Activated T-cell treated with anti-CD3 and anti-CD28 coated beads, Interleukin-2, amount 50 U/mL, for 1 hour (primary cell): Measurements from ENCODE around the gene ATXN3.

Experiments used
- DNase-seq: peaks from one replicate; pipeline ENCODE4 v3.0.0-alpha.2; 2020

ATXN3 gene

DNA sequence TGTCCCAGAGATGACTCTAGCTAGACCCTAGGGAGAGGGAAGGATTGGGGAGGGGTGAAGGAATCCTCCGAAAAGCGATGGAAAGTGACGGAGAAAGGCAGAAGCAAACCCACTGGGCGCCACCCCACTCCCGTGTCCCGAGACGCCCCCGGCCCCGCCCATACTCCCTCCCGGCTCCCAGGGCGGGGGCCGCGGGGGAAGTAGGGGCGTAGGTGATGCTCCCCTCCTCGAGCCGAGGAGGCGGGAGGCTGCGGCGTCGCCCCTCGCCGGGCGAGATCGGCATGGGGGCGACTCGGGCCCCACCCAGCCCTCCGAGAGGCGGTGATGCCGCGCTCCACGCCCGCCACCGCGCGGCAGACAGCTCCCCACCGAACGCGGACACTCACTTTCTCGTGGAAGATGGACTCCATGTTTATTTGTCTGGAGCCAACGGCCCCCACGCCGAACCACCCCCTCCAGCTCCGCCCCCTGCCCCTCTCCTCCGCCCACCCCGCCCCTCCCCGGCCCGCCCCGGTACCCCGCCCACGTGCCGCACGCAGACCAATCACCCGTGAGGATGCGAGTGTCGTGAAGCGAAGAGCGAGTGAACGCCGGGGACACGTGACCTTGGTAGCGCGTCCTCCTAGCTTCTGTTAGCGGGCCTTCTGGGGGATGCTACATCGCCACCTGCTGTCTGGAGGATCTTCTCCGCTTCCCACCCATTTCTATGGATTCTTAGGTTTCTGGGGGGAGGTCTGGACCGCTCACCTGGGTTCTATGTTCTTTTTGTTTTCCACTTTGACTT, at the start of gene ATXN3:
Gene ATXN3, minus strand, starts transcription at position 440 of the 784 bp plus-strand sequence. Its CDS starts 30 bp downstream, at position 410.
- DNase-seq = peak; percentile 90

- no peak for DNase-seq
Observed at GRCh38 chr14:92154283-92154942, 48.0 kb upstream of the ATXN3 start.

DNA sequence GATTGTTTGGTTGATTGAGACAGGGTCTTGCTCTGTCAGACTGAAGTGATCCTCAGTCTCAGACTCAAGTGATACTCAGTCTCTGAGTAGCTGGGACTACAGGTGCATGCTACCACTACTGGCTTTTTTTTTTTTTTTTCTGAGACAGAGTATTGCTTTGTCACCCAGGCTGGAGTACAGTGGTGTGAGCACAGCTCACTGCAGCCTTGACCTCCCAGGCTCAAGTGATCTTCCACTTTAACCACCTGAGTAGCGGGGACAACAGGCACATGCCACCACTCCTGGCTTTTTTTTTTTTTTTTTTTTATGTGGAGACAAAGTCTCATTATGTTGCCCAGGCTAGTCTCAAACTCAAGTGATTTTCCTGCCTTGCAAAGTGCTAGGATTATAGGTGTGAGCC, 47.2 kb upstream of the ATXN3 start:
- DNase-seq = no peak

DNA sequence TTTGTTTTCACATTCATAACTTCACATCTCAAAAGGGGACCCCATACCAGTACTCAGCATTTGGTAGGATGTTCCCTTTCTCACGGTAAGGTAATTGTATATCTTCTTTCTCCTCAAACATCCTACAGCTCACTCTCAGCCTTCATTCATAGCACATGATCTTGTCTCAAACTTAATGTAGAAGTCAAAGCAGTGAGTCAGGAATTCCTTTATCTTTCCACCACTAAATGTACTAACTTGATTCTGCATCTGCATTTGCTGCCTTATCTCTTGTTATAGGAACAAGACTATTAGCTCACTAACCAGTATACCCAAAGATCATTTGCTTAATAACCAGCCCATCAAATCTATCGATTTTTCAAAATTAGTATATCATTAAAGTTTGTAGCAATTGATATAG, 38.3 kb upstream of the ATXN3 start:
- DNase-seq = no peak

DNA sequence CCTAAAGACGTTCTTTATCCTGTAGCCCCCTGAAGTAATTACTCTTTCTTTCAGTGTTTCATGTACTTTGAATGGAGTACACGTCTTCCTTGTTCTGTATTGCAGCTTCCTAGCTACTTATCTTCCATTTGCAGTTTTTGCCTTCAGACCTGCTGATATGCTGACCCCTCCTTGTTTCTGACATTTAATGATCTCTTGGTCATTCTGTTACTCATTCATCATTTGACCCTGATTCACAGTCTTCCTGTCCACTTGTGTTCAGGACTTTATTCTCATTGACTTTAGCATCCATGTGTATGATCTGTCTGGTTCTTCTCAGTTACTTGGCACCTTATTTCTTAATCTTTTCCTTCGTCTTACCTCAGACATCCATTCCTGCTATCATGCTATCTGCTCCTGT, 37.6 kb upstream of the ATXN3 start:
- DNase-seq = no peak

DNA sequence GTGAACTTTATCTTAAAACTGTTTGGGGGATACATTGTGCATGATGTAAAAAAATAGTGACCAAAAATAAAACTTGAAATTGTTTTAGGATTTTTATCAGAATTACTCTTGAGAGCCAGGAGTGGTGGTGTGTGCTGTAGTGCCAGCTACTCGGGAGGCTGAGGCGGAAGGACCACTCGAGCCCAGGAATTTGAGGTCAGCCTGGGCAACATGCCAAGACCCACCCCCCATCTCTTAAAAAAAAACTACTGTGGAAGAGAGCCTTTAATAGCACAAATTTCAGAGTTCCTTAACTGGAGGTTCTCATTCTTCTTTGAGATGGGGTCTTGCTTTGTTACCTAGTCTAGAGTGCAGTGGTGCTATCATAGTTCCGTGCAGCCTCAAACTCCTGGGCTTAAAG, 36.9 kb upstream of the ATXN3 start:
- DNase-seq = no peak

GRCh38 chr14:92135269-92135668, 28.9 kb upstream of the ATXN3 start:
- DNase-seq = no peak

DNA sequence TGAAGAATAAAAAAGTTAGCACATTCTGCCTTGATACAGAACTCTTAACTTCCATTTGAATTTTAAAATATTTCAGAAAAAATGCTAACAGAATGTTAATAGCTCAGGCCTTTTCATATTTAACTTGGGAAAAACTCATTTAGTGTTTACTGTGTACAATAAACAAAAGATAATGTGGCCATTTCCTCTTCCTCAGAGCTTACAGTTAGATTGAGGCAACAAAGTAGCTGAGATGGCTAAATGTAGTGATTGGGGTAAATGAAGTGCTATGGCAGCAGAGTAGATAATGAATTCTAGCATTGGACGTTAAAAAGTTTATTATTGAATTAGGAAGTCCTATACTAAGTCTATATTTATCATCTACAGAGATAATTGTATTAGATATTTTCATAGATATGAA, 28.1 kb upstream of the ATXN3 start:
- DNase-seq = no peak

GRCh38 chr14:92122761-92123160, 16.4 kb upstream of the ATXN3 start:
- DNase-seq = no peak

- DNase-seq = no peak
Observed at GRCh38 chr14:92122351-92122677, 15.9 kb upstream of the ATXN3 start.

DNA sequence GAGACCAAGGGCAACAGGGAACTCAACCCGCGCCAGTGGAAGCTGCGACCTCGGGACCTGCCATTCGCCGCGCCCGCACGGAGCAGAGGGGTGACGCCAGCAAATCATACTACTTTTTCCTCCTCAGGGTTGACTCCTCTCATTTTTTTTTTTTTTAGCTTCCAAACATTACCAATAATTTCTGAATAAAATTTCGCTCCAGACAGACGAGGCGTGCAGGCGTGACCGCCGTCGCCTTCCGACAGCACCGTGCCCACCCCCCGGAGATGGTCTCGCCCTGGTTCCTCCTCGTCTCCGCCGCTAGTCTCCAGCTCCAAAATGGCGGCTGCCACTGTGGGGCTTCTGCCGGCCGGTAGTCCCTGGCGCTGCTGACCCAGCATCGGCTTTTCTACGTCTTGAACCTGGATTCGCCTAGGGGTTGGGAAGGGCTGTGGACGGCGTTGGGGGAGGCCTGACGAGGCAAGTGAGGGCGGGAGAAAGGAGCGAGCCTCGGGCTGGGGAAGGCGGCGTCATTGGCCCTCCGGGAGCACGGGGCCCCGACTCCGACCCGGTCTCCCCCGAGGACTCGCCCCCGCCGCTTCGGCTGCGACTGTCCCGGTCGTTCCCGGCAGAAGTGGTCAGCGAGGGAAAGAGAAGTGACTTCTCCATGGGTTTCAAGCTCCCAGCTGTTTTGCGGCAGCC, 15.4 kb upstream of the ATXN3 start, which contains the start of the genes CPSF2 and NDUFB1:
Gene CPSF2, plus strand, starts transcription at position 300 of the 681 bp plus-strand sequence. CDS start 9,016 bp downstream, outside the sequence.
Gene NDUFB1, minus strand, starts transcription at position 37 of the 681 bp plus-strand sequence. CDS start 4,069 bp downstream, outside the sequence.
- DNase-seq = peak; percentile 86

DNA sequence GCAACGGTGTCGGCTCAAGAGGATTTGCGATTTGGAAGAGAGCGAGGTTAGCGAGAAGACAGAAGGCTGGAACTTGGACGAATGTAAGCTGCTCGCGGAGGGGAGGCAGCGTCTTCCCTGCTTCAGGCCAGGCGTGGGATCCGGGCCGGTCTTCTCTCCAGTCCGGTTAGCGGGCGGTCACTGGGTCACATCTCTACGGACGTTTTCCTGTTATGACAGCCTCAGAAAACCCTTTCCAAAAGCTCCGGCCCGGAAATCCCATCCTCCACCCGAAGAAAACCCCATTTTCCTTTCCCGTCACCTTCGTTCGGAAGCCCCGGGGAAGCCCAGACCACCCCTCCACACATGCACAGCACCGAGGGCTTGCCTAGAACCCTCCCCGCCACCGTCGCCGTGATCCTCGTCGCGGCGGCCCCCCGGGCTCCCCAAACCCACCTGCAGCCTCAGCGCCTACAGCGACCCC, 14.9 kb upstream of the ATXN3 start:
- no peak for DNase-seq

DNA sequence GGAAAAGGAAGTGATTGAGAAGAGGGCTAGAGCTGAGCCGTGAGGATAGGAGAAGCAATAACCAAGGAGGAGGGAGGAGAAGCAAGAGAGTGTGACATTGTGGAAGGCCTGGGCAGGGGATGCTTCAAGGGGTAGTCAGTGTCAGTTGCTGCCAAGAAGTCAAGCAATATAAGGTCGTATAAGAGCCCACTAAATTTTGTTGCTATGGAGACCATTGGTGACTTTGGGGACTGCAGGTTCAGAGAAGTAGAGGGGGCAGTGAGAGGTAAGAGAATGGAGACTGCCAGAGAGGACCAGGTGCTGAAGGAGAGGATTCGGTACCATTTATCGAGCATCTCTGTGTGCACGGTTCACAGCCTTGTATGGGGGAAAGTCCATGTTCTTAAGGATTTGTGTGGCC, 3.1 kb upstream of the ATXN3 start:
- DNase-seq = no peak

DNA sequence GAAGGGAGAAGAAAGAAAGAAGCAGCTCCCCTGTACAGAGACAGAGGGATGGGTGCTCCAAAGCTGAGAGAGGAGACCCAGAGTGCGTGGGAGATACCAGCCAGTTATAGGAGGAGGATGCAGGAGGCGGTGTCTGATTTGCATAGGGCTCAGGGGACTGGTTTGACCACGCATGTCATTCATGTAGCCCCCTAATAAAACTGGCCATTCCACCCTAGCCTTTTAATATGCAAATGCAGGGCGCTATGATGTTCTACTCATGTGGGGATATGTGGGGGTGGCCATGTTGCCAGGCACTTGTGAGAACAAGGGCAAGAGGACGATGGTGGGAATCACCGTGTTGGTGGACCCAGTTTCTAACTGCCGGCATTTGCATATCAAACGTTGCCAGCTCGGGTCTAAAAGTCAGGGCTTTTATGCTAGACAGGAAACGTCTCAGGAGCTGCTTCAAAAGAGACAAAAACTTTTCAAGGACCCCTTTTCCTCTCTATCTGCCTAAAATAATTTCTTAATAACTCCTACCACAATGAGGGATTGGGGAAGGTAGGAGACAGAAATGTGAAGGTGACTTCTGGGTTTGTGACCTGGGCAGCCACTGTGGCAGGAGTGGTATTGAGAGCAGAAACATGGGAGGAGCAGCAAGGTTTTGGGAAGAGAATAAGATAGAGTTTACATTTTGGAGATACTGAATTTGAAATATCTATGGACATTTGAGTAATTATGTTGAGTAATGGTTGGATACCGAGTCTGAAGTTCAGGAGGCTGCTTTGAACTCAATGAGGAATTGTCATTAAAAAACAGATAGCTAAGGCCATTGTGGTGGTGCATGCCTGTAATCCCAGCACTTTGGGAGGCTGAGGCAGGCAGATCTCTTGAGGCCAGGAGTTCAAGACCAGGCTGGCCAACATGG, 2.2 kb upstream of the ATXN3 start:
- DNase-seq = no peak

- no peak for DNase-seq
Observed at GRCh38 chr14:92105893-92106142, 564 bp downstream of the ATXN3 start.

- DNase-seq = no peak
Observed at GRCh38 chr14:92105073-92105892, 1.1 kb downstream of the ATXN3 start.

DNA sequence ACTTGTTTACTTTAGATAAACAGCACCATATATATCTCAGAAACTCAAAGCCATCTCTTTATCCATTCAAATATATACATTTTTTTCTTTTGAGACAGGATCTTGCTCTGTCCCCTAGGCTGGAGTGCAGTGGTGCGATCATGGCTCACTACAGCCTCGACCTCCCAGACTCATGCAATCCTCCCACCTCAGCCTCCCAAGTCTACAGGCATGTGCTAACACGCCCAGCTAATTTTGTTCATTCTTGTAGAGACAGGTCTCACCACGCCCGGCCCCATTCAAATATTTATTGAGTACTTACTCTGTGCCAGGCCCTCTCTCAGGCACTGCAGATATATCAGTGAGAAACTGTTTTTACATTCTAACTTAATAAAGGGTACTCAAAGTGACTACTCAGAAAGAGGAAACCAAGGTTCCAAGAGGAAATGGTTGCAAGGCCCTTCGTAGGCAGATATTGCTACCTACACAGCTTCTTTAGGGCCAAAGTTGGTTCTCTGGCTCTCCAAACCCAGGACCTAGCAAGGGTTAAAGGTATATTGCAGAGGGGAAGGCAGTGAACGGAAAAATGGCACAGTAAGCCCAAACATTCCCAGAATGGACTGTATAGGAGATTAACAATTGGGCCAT, 2.9 kb downstream of the ATXN3 start:
- no peak for DNase-seq

DNA sequence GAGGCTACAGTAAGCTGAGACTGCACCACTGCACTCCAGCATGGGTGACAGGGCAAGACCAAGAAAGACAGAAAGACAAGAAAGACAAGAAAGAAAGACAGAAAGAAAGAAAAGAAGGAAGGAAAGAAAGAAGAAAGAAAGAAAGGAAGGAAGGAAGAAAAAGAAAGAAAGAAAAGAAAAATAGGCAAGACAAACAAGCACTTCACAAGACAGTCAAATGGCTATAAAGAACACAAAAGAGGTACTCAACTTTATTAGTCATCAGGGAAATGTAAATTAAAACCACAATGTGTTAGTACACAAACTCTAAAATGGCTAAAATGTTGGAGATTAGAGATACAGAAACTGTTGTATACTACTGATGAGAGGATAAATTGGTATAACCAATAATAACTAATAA, 6.6 kb downstream of the ATXN3 start:
- DNase-seq = no peak

DNA sequence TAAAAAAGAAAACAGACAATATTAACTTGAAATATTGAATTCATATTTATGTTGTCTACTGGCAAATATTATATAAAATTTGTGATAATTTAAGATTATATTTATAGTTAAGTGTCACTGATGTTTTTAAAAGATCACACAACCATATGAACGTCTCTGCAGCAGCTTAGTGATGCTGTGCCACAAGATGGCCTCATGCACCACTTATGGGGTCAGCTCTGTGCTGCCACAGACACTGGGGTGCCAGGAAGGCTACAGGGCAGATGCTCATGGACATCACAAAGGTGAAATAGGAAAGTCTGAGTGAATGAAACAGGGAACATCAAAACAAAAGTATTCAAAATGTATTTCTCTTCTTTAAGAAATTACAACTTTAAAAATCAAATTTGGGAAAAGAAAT, 13.1 kb downstream of the ATXN3 start:
- DNase-seq = no peak

GRCh38 chr14:92088494-92088893, 17.9 kb downstream of the ATXN3 start:
- DNase-seq = no peak

DNA sequence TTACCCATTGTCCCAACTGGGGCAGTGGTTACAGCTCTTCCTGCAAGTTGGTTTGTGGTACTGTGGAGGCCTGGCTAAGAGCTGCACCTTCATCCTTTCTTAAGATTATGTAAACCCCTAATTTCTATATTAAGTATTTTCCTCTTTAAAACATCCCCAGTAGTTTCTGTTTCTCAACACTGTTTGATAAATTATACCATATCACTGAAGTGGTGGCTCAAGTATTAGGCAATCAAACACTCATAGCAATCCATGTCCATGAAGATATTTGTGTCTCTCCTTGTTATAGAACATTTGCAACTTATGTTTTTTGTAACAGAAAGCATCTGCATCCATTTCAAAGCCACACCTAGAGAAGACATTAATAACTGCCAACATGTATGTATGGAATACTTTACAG, 31.8 kb downstream of the ATXN3 start:
- no peak for DNase-seq
